Stimulated activated CD8-positive, alpha-beta memory T cell treated with anti-CD3 and anti-CD28 coated beads, Interleukin-7, amount 100 ng/mL, for 1 hour (primary cell): Measurements from ENCODE around the gene DLEC1.
"Not testable (repeated sequence)": the region's sequence is repeated elsewhere in the genome, so short reads cannot be mapped to it uniquely, and the experiment has no call there.

ENCODE experiments used
- DNase-seq, 2 donors: peaks; one replicate each; pipeline ENCODE4 v3.0.0-alpha.2; 2020; ENCODE audit warnings: low read depth in 2 of 2

The DLEC1 gene

DNA sequence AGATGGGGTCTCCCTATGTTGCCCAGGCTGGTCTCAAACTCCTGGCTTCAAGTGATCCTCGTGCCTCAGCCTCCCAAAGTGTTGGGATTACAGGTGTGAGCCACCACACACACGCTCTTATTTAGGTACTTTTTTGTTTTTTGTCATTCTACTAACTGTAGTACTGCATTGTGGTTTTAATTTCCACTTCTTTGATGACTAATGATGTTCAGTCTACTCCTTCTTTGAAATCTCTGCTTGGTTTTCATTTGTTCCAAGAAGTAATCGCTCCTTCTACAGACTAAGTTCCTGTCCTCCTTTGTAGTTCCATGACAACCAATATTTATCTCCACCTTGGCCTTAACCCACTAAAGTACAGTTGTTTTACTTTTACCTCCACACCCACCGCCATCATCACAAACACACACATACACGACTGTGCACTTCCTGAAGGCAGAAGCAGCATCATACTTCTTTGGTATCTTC lies 529 bp upstream of the DLEC1 start:
- DNase-seq, result no peak

DNA sequence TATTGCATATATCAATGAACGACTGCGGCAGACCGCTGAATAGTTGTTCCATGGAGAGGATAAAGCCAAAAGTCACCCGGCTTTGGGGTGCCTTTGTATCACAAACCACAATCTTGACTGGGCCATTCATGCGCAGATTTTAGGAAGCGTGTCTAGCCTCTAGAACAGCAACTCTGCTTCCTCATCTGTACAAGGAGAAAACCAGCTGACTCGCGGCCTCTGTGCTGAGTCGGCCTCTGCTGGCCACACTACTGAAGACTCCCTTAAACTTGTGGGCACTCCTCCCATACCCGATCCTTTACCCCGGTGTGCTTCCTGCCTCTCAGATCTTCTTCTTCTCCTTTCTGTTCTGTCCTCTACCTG lies 872 bp downstream of the DLEC1 start:
- no peak for DNase-seq

DNA sequence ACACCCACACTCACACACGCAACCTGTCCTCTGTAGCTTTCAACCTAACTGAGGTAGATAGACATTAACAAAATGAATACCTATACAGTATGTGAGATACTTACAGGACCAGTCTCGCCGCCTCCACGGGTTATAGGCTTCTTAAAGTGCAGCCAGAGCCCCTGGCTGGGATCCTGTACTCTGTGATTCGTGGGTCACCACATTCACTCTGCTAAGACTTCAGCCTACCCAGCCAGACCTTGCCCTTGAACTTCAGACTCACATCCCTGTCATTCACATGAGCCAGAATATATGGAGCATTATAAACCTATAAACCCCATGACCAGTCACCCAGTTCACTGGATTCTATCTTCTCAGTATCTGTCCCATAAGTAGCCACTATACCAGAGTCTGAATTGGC lies 1.4 kb downstream of the DLEC1 start:
- DNase-seq, result no peak

DNA sequence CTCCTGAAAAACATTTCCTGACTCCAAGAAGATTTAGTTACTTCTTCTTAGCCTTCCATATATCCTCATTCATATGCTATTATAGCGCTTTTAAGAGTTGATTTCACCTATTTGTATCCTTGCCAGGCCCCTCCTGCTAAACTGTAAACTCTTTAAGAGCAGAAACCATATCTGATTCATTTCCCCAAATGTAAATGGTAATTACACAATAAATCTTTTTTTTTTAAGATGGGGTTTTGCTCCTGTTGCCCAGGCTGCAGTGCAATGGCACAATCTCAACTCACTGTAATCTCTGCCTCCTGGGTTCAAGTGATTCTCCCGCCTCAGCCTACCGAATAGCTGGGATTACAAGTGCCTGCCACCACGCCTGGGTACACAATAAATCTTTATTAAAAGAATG lies 4.5 kb downstream of the DLEC1 start:
- no peak for DNase-seq

DNA sequence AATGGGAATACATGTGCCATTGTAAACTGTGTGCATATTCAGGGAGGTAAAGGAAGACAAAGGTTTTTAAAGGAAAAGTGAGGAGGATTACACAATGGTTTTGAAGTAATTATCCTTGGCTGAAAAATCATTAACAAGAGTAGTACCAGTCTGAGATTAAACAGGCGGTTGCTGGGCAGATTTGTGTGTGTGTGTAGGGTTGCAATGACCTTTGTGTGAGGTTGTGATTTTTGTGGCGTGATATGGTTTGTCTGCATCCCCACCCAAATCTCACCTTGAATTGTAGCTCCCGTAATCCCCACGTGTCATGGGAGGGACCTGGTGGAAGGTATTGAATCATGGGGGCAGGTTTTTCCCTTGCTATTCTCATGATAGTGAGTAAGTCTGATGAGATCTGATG lies 7.0 kb downstream of the DLEC1 start:
- DNase-seq, result no peak

DNA sequence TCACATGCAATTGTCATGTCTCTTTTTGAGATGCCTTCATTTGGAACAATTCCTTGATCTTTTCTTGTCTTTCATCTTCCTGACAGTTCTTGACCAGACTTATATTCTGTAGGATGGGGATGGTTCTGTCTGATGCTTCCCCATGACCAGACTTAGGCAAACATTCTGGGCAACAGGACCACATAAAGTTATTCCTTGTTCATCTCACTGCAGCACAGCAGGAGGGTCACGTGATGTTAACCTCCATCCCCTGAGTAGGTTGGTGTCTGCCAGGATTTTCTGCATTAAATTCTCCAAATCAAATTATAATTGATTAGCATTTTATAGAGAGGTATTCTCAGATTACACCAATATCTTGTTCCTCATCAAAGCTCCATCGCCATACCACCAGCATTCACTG lies 7.8 kb downstream of the DLEC1 start:
- DNase-seq, result no peak

DNA sequence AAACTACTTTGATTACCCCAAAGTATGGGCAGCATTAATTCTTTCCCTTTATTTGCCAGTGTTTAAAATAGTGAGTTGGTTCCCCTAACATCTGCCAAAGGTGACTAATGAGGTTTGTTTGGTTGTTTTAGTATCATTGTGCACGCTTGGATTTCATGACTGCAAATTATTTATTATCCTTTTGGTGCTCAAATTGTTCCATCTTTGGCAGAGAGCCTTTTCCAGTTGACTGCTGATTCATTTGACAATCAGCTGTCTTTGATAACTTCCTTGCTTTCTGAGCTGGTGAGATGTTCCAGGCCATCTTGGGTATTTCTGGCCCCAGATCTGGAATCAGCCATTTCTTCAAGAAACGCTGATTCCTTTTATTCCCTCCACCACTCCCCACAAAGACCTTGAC lies 8.9 kb downstream of the DLEC1 start:
- no peak for DNase-seq

DNA sequence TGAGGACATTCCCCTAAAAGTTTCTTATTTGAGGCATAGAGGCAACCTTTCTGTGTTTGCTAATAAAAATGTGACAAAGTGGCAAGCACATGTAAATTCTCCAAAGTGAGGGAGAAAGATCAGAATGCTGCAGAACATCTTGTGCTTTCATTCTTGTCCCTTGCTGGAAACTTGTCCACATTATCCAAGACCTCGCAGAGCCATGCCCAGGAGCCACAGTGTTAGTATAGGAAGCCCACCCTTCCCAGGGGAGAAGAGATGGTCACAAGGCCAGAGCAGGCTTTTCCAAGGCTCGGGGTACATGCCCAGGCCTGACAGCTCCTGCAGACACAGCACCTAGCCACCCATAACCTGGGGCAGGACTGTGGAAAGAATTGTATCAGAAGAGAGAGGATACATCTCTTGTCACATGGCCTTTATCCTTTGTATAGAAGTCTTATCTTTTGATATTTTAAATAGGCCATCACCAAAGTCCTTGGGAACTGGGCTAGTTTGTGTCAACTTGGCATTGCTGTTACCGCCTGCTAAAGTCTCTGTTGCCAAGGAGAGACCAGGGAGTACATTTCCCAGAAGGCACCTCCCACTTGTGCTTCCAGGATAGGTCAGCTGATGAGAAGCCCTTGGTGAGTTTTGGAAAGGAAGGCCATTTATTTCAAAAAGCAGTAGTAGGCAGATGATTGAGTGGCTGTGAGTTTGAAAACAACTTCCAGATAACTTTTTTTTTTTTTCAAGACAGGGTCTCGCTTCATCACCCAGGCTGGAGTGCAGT lies 10.5 kb downstream of the DLEC1 start:
- no peak for DNase-seq

DNA sequence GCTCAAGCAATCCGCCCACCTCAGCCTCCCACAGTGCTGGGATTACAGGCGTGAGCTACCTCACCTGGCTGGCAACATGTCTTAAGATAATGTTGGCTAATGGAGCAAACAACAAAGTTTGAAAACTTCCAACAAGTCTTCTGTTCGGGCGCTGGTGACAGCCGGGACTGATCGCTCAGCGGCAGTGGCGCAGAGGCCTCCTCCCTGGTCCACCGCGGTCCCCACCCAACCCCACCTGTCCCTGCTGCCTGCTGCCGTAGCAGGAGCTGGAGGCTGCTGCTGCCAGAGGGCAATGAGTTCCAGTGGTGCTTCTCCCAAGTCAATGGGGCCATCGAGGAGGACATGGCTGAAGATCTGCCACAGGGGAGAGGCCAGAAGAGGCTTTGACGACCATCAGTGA lies 12.1 kb downstream of the DLEC1 start:
- DNase-seq, result no peak

DNA sequence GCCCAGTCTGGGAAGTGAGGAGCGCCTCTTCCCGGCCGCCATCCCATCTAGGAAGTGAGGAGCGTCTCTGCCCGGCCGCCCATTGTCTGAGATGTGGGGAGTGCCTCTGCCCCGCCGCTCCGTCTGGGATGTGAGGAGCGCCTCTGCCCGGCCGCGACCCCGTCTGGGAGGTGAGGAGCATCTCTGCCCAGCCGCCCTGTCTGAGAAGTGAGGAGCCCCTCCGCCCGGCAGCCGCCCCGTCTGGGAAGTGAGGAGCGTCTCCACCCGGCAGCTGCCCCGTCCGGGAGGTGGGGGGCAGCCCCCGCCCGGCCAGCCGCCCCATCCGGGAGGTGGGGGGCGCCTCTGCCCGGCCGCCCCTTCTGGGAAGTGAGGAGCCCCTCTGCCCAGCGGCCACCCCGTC lies 14.3 kb downstream of the DLEC1 start:
- not testable (repeated sequence) for DNase-seq

DNA sequence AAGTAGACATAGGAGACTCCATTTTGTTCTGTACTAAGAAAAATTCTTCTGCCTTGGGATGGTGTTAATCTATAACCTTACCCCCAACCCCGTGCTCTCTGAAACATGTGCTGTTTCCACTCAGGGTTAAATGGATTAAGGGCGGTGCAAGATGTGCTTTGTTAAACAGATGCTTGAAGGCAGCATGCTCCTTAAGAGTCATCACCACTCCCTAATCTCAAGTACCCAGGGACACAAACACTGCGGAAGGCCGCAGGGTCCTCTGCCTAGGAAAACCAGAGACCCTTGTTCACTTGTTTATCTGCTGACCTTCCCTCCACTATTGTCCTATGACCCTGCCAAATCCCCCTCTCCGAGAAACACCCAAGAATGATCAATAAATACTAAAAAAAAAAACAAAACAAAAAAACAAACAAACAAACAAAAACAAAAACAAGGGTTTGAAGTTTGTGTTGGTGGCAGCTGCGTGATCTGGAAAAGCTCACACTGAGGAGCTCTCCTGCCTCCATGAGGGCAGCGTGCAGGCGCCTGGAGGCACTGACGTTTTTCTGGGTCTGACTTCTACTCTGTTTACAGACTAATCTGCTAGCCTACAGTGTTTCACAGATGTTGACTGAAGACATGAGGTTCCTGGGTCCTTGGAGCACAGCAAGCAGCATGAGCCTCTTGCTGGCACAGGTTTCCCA lies 14.9 kb downstream of the DLEC1 start:
- DNase-seq, result not testable (repeated sequence)

DNA sequence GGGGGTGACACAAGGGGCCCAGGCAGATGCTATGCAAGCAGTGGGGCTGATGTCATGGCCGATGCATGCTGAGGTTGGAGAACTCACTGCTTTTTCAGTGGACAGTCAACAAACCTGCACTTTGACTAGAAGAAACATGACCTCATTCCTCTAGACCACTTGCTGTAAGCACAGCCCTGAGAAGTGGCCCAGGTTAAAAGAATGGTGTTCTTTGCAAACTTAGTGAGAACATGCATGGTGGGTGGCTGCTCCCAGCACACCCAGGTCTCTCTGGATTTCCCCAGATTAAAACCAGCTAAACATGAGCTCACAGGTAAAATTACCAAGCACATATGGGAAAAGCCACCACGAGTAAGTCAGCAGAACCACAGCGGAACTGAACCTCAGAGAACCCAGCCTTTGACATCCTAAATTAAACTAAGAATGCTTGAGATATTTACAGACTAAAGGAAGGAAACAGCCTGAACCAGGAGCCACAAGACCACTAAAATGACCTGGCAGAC lies 15.5 kb downstream of the DLEC1 start:
- DNase-seq, result no peak

DNA sequence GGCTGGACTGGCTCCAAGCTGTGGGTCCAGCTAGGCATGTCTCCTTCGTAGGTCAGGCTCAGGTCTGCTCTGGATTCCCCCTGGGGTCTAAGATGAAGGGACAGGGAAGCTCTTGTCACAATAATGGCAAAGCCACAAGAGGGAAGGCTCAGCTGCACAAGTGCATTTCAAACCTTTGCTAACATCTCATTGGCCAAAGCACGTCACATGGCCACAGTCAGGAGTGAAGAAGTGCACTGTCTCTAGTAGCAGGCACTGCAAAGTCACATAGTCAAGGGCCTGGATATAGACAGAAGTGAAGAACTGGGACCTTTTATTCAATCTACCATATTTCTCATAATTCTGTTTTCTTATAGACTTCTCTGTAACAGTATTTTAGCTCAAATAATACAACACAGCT lies 20.1 kb downstream of the DLEC1 start:
- no peak for DNase-seq

DNA sequence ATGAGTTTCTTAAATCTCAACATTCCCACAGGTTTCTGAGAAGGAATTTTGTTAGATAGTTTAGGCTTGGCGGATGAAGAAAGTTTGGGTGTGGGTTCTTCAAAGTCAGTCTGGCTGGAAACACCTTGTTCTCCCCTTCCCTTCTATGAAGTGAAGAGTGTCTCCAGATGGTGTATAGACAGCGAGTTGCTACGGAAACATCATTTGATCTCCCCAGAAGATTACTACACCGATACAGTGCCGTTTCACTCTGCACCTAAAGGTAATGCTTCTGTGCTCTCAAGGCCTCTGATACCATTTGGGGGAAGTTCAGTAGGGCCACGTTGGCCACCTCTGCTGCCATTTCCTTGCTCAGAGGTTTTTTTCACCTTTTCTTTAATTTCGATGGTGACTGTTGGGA lies 20.6 kb downstream of the DLEC1 start:
- no peak for DNase-seq

DNA sequence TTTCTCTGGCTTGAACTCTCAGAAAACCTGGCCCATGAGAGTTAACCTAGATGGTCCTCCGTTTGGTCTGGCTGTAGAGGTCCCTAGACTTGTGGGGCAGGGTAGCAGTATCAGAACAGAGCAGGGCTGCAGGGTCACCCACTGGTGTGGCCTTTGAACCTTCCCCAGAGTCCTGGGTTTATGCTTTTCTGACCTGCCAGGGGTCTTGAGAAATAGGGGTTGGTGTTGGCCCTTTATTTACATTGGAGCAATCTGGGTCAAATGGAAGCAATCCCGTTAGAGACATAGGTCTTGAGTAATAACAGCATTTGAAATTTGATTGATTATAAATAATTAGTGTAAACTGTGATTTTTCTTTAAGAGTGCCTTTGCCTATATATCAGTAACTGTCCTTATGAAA lies 23.8 kb downstream of the DLEC1 start:
- DNase-seq, result no peak

DNA sequence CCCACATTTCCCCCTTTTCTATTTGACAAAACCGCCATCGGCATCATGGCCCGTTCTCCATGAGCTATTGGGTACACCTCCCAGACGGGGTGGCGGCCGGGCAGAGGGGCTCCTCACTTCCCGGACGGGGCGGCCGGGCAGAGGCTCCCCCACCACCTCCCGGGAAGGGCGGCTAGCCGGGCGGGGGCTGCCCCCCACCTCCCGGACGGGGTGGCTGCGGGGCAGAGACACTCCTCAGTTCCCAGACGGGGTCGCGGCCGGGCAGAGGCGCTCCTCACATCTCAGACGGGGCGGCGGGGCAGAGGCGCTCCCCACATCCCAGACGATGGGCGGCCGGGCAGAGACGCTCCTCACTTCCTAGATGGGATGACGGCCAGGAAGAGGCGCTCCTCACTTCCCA lies 25.4 kb downstream of the DLEC1 start:
- not testable (repeated sequence) for DNase-seq

DNA sequence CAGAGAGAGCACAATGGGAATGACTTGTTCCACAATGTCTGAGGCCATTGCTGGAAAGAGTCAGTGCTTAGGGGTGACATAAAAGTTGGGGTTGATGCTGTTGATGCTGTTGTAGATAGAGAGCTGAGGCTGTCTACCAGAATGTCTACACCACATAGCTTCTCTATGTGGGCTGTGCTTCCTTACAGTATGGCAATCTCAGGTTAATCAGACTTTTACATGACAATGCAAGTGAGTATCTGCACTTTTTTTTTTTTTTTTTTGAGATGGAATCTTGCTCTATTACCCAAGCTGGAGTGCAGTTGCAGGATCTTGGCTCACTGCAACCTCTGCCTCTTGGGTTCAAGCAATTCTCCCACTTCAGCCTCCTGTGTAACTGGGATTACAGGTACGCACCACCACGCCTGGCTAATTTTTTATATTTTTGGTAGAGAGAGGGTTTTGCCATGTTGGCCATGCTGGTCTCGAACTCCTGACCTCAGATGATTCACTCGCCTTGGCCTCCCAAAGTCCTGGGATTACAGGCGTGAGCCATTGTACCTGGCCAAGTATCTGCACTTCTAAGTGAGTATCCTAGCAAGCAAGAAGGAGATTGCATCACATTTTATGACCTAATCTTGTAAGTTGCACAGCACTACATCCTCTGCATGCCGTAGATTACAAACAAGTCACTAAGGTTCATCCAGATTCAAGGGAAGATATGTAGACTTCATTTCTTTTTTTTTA lies 28.7 kb downstream of the DLEC1 start:
- DNase-seq, result no peak

DNA sequence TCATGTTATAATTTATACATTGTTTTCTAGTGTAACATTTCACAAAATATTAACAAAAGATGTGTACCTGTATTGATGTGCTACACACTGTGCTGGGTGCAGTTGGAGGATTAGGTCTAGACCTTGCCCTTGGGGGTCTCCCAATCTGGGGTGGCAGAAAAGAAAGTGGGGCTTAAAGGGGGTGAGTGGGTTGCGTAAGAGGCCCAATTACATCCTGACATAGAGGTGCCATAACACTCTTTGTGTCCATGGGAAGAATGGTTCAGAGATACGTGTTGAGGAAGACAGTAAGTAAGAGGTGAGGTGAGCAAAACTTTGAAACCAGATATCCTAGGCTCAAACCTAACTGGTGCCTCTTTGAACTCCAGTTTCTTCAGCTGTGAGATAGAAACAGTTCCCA lies 31.0 kb downstream of the DLEC1 start:
- DNase-seq, result no peak

DNA sequence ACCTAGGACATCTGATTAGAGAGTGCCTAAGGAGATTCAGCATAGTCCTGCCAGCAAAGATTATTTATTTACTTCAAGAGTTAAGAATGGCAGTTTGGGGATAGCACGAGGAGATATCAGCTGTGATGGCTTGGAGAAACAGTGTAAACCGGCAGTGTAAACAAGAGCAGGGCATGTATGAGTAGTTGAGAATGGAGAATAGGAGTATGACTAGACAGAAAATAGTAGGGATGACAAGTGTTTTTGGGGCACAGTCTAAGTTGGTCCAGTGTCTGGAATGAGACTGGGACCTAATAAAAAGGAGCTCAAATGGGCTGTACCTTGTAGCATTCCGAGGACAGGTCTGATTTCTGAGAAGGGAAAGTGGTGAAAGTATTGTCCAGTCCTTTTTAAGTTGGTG lies 38.1 kb downstream of the DLEC1 start:
- not testable (repeated sequence) for DNase-seq

DNA sequence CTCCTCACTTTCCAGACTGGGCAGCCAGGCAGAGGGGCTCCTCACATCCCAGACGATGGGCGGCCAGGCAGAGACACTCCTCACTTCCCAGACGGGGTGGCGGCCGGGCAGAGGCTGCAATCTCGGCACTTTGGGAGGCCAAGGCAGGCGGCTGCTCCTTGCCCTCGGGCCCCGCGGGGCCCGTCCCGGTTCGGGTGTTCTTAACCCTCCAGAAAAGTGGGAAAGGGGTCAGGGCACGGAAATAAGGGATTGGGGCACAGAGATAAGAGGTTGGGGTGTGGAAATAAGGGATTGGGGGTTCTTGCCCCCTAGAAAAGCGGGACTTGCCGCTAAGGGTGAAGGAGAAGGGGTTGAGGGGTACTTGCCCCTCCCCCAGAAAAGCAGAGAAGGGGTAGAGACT lies 43.3 kb downstream of the DLEC1 start:
- not testable (repeated sequence) for DNase-seq

DNA sequence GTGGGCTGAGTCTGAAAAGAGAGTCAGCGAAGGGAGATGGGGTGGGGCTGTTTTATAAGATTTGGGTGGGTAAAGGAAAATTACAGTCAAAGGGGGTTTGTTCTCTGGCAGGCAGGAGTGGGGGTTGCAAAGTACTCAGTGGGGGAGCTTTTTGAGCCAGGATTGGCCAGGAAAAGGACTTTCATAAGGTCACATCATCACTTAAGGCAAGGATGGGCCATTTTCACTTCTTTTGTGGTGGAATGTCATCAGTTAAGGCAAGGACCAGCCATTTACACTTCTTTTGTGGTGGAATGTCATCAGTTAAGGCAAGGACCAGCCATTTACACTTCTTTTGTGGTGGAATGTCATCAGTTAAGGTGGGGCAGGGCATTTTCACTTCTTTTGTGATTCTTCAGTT lies 44.2 kb downstream of the DLEC1 start:
- DNase-seq, result not testable (repeated sequence)

DNA sequence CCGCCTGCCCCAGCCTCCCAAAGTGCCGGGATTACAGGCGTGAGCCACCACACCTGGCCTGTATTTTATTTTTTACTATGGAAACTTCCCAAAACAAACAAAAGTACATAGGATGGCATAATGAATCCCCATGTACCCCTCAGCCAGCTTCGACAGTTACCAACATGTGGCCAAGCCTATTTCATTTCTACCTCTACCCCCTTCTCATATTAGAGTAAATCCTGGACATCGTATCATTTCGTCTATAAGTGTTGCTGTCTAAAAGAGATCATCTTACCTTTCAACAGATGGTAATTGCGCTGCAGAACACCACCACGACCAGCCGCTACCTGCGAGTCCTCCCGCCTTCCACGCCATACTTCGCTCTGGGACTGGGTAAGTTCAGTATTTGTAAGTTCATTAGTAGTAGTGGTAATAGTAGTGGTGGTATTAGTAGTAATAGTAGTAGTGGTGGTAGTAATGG lies 44.9 kb downstream of the DLEC1 start:
- DNase-seq, result no peak
